Endothelial cell of umbilical vein (primary cell): Measurements from ENCODE around the gene SVIL. TPM values are rescaled to one million over a fixed set of nuclear protein-coding genes. Genes with fewer than 3 reads are reported as not detected.
A peak's percentile ranks its signal among the peaks of the same experiment; 100 is the strongest.
"Not testable (repeated sequence)": the region's sequence is repeated elsewhere in the genome, so short reads cannot be mapped to it uniquely, and the experiment has no call there.

Experiments
- BruUV-seq: library from RNA; stranded (reverse); fragments of 400-500 nt; replicated peaks from 2 replicates; lab custom pipeline; 2021; lab: Mats Ljungman, UMichigan
- CTCF ChIA-PET: fragments of 300-600, 350-600 bp; sonication (Branson Sonifier 250); formaldehyde crosslinking; loops from one replicate; lab custom pipeline; 2021; ENCODE audit warnings: antibody characterized with exemption, inconsistent platforms; lab: Charles Lee
- POLR2A ChIA-PET: fragments of 300-600, 350-600 bp; sonication (Branson Sonifier 250); formaldehyde crosslinking; loops from one replicate; lab custom pipeline; 2021; ENCODE audit warnings: antibody characterized with exemption, inconsistent platforms; lab: Charles Lee
- DNase-seq: peaks from one replicate; pipeline ENCODE4 v3.0.0-alpha.2; 2011; ENCODE audit warnings: low read depth, low spot score
- FAIRE-seq: peaks from 2 replicates; lab custom pipeline; 2011; peaks lifted over from hg19 to GRCh38; lab: Jason Lieb, UNC
- H2AFZ ChIP-seq: 2 replicates; pipeline ENCODE4 v1.6.0; 2012; ENCODE audit warnings: low read depth, low read length, control low read depth, inconsistent platforms
- H3K27ac ChIP-seq: 2 replicates; pipeline ENCODE4 v1.5.1; 2011; ENCODE audit warnings: low read depth, mild to moderate bottlenecking, control low read depth, low read length, moderate library complexity; ENCODE audit not compliant: insufficient read depth
- H3K27me3 ChIP-seq, 2 experiments: 2 replicates each; pipeline versions ENCODE4 v1.6.0 to v1.6.1; 2011; ENCODE audit warnings: low read length in 2 of 2, mixed read lengths in 1 of 2; ENCODE audit not compliant: control insufficient read depth in 2 of 2, insufficient read depth in 2 of 2
- H3K36me3 ChIP-seq, 2 experiments: 2 replicates in 1 of 2; 3 replicates in 1 of 2; pipeline ENCODE4 v1.5.1; 2011; ENCODE audit warnings: low read length in 2 of 2, mild to moderate bottlenecking in 1 of 2, moderate library complexity in 1 of 2; ENCODE audit not compliant: control insufficient read depth in 2 of 2, insufficient read depth in 2 of 2; ENCODE audit errors: extremely low read depth in 1 of 2
- H3K4me1 ChIP-seq: 3 replicates; pipeline ENCODE4 v1.5.1; 2011; ENCODE audit warnings: mild to moderate bottlenecking, low read length; ENCODE audit not compliant: control insufficient read depth, insufficient read depth; ENCODE audit errors: extremely low read depth
- H3K4me2 ChIP-seq: 2 replicates; pipeline ENCODE4 v1.6.1; 2011; ENCODE audit warnings: low read length, control low read depth, mixed read lengths; ENCODE audit not compliant: insufficient read depth
- H3K4me3 ChIP-seq, 3 experiments: fragments of 200-600 bp in 1 of 3; sonication (generic), shearing (Covaris generic) in 1 of 3; replicated peaks in 1 of 3; 2 replicates each; pipeline ENCODE4 v1.5.1; 2011 to 2016; ENCODE audit warnings: control low read depth in 3 of 3, low read length in 3 of 3, mild to moderate bottlenecking in 2 of 3, inconsistent platforms in 1 of 3, low read depth in 1 of 3, moderate library complexity in 1 of 3; ENCODE audit not compliant: insufficient read depth in 1 of 3
- H3K79me2 ChIP-seq: 2 replicates; pipeline ENCODE4 v1.6.0; 2012; ENCODE audit warnings: low read length, inconsistent platforms; ENCODE audit not compliant: control insufficient read depth, insufficient read depth
- H3K9ac ChIP-seq: replicated peaks from 2 replicates; pipeline ENCODE3; 2011; ENCODE audit warnings: low read length, control low read depth; ENCODE audit not compliant: insufficient read depth; ENCODE audit errors: extremely low read depth
- H3K9me1 ChIP-seq: replicated peaks from 3 replicates; pipeline ENCODE4 v1.6.0; 2011; ENCODE audit warnings: mild to moderate bottlenecking, low read length; ENCODE audit not compliant: control insufficient read depth, insufficient read depth; ENCODE audit errors: extremely low read depth
- H3K9me3 ChIP-seq: replicated peaks from 2 replicates; pipeline ENCODE4 v1.5.1; 2012; ENCODE audit warnings: low read length, inconsistent platforms; ENCODE audit not compliant: control insufficient read depth, insufficient read depth
- H4K20me1 ChIP-seq: replicated peaks from 2 replicates; pipeline ENCODE3; 2011; ENCODE audit warnings: mild to moderate bottlenecking, low read length; ENCODE audit not compliant: control insufficient read depth, insufficient read depth; ENCODE audit errors: extremely low read depth
- dilution Hi-C: fragments of 300-500 bp; cut with MboI; formaldehyde crosslinking; loops from one replicate; pipeline ENCODE4 v1.15.0; 2019; ENCODE audit warnings: low sequenced_read_pairs; ENCODE audit not compliant: extremely low pct_ligation_motif_present
- intact Hi-C: fragments of 100-400 bp; cut with micrococcal nuclease; formaldehyde crosslinking; loops from one replicate; pipeline ENCODE4 v1.10.0; 2022
- polyA plus RNA-seq, 4 experiments: library from polyadenylated mRNA; depleted of rRNA in 3 of 4; stranded (reverse) in 3 of 4; unstranded in 1 of 4; fragments of >200 nt; gene quantifications; 2 replicates each; pipeline versions ENCODE4 v1.2.1 to v1.2.3, GENCODE V29; 2011 to 2012; ENCODE audit warnings: missing spikeins in 1 of 4
- total RNA-seq: library from RNA; stranded (reverse); gene quantifications from 2 replicates; pipeline ENCODE4 v1.2.3, GENCODE V29; 2021
- TF ChIP-seq, protein P1 (sequence below), 2 donors: IDR thresholded peaks; 1 replicate in 1 of 2; 2 replicates in 1 of 2; pipeline ENCODE4 v1.5.1; 2011; ENCODE audit warnings: low read length in 2 of 2, mild to moderate bottlenecking in 2 of 2, moderate library complexity in 2 of 2, control low read depth in 1 of 2, inconsistent platforms in 1 of 2, low read depth in 1 of 2; ENCODE audit not compliant: insufficient read depth in 1 of 2; ENCODE audit errors: extremely low read depth in 1 of 2

Gene SVIL
- total and polyA plus RNA-seq, 2 donors (not counting 3 experiments of a cell fraction or from before 2014, with no cell fraction given): 22.6 to 70.7 TPM

DNA sequence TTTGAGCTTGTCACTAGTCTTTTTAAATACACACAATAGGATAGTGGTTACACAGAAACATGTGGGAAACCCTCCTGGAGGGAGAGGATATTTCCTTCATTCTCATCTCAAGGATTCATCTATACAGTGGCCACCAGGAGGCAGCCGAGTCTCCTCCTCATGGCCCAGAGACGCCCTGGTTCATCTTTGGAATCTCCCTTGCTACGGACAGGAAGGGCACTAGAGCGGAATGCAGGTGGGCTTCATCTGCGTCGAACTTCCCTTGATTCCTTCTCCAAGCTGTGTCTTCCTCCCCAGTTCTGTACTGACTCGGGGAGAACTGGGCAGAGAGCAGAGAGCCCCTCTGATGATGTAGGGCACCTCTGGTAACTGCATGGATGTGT lies 146.9 kb downstream of the SVIL start:
- H3K27ac ChIP-seq, H3K4me3 ChIP-seq, H2AFZ ChIP-seq, H3K9me1 ChIP-seq, H3K79me2 ChIP-seq, H3K4me1 ChIP-seq, FAIRE-seq, dilution Hi-C loops, H3K9ac ChIP-seq, DNase-seq, H3K27me3 ChIP-seq, intact Hi-C loops, H4K20me1 ChIP-seq, H3K9me3 ChIP-seq, BruUV-seq, H3K4me2 ChIP-seq, POLR2A ChIA-PET, CTCF ChIA-PET: not testable (repeated sequence)
- peaks cover 2 to 29% of the 10 kb centered on the region in 2 experiments for H3K36me3 ChIP-seq
- TF ChIP-seq, protein P1, sequence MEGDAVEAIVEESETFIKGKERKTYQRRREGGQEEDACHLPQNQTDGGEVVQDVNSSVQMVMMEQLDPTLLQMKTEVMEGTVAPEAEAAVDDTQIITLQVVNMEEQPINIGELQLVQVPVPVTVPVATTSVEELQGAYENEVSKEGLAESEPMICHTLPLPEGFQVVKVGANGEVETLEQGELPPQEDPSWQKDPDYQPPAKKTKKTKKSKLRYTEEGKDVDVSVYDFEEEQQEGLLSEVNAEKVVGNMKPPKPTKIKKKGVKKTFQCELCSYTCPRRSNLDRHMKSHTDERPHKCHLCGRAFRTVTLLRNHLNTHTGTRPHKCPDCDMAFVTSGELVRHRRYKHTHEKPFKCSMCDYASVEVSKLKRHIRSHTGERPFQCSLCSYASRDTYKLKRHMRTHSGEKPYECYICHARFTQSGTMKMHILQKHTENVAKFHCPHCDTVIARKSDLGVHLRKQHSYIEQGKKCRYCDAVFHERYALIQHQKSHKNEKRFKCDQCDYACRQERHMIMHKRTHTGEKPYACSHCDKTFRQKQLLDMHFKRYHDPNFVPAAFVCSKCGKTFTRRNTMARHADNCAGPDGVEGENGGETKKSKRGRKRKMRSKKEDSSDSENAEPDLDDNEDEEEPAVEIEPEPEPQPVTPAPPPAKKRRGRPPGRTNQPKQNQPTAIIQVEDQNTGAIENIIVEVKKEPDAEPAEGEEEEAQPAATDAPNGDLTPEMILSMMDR (IDR thresholded peaks at IDR 0.05; ENCODE audit: extremely low read depth in 1 of 2, insufficient read depth in 1 of 2, low read depth in 1 of 2, low read length in 2 of 2): peak; percentile 8 to 12

DNA sequence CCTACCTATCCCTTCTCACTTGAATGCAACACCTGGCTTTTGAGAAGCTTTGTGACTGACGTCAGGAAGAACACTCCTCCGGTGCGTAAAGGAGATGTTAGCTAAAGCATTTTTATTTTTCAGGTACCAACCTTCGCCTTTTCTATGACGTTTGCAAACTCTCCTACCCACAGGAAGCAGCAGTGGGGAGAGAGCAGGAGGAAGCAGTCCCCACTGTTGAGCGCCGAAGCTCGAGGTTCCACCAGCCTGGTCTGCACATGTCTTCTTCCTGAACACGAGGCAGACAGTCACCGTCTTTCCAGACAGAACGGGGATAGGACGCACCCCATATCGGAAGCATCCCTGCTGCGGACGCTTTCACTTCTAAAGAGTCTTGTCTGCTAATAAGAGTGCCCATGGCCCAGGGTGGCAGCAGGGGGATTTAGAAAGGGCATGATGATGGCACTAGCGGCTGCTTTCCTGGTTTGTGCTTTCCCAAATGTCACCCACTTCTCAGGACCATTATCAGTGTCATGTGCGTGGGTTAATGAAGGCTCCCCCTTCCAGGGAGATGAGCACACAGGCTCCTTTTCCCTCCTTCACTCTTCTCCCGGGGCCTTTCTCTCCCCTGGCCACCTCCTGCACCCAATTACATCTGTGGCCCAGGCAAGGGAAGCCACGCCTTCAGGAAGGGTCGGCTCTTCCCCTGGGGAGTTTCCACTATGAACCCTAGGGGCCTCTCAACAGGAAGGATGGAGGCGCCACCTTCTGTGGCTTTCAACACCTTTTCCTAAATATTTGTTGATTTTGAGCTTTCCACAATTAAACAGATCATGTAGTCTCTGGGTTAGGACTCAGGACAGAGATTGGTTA lies 147.5 kb downstream of the SVIL start:
- POLR2A ChIA-PET: not testable (repeated sequence)

More for the DNA sequence above, 147.5 kb downstream of the SVIL start:
- H3K27me3 ChIP-seq, H3K4me2 ChIP-seq, intact Hi-C loops, H3K4me3 ChIP-seq, H3K79me2 ChIP-seq, H3K9me1 ChIP-seq, H3K9me3 ChIP-seq, H3K9ac ChIP-seq, H3K4me1 ChIP-seq, H3K27ac ChIP-seq, dilution Hi-C loops, H2AFZ ChIP-seq, DNase-seq, H4K20me1 ChIP-seq, BruUV-seq: not testable (repeated sequence)
- H3K36me3 ChIP-seq: peaks cover 2 to 30% of the 10 kb centered on the region in 2 experiments
- CTCF ChIA-PET: interaction anchor here (1.0 to 1.1 kb wide), 2 partner anchors 9 to 15 kb away, joined by 3 to 6 read pairs; no protein-coding TSS in a partner anchor
- FAIRE-seq: peak; percentile 15
